Lung (tissue), 12 donors: ENCODE results near the gene TKFC. TPM values are rescaled to one million over a fixed set of nuclear protein-coding genes. Genes with fewer than 3 reads are reported as not detected.

Experiments used
- ATAC-seq: fragments of 200-7000 bp; cut with Tn5 transposase; one replicate; pipeline ENCODE4 v1.9.1; 2020; ENCODE audit warnings: moderate number of reproducible peaks; ENCODE audit not compliant: insufficient read depth, low FRiP score
- DNase-seq, 3 donors: peaks; one replicate each; pipeline ENCODE4 v3.0.0-alpha.2; 2013 to 2017
- H3K27ac ChIP-seq, 2 donors: one replicate each; pipeline ENCODE4 v1.5.1; 2013; ENCODE audit warnings: mild to moderate bottlenecking in 2 of 2, moderate library complexity in 2 of 2, control low read depth in 1 of 2, inconsistent platforms in 1 of 2, low read depth in 1 of 2, low read length in 1 of 2
- H3K27me3 ChIP-seq, 3 donors: one replicate each; pipeline ENCODE4 v1.5.1; 2013; ENCODE audit warnings: low read length in 2 of 3; ENCODE audit not compliant: control insufficient read depth in 3 of 3, insufficient read depth in 3 of 3
- H3K36me3 ChIP-seq, 4 donors: one replicate each; pipeline ENCODE4 v1.5.1; 2013; ENCODE audit warnings: low read length in 4 of 4, mild to moderate bottlenecking in 1 of 4, moderate library complexity in 1 of 4; ENCODE audit not compliant: control insufficient read depth in 4 of 4, insufficient read depth in 4 of 4
- H3K4me1 ChIP-seq, 5 donors: one replicate each; pipeline ENCODE4 v1.5.1; 2013; ENCODE audit warnings: low read length in 5 of 5, mild to moderate bottlenecking in 2 of 5, moderate library complexity in 1 of 5; ENCODE audit not compliant: control insufficient read depth in 5 of 5, insufficient read depth in 5 of 5
- H3K4me3 ChIP-seq: one replicate; pipeline ENCODE4 v1.5.1; 2013; ENCODE audit warnings: mild to moderate bottlenecking, control low read depth, moderate library complexity
- H3K9ac ChIP-seq, 2 donors: one replicate each; pipeline ENCODE4 v1.5.1; 2013; ENCODE audit warnings: low read length in 2 of 2, control low read depth in 1 of 2; ENCODE audit not compliant: insufficient read depth in 1 of 2
- H3K9me3 ChIP-seq, 4 donors: one replicate each; pipeline ENCODE4 v1.5.1; 2013; ENCODE audit warnings: low read length in 3 of 4, mild to moderate bottlenecking in 1 of 4, moderate library complexity in 1 of 4; ENCODE audit not compliant: control insufficient read depth in 4 of 4, insufficient read depth in 3 of 4
- WGBS, 2 donors: extraction: QIAGEN DNeasy Blood & Tissue Kit; methylation state at CpG; one replicate each; pipeline ENCODE4 v1.1.7; 2013; 5-methylcytosine and 5-hydroxymethylcytosine counted together
- polyA plus RNA-seq, 2 donors: library from polyadenylated mRNA; stranded (reverse); fragments of 200-250 nt; gene quantifications; one replicate each; pipeline ENCODE4 v1.2.1, GENCODE V29; 2013
- total RNA-seq, 2 donors: library from RNA; depleted of rRNA in 1 of 2; stranded (reverse); fragments of >200 nt in 1 of 2; gene quantifications; one replicate each; pipeline ENCODE4 v1.2.1, GENCODE V29; 2014 to 2021
- TF ChIP-seq, protein P1 (sequence below): IDR thresholded peaks from 2 replicates; pipeline ENCODE4 v1.5.1; 2012; ENCODE audit warnings: mild to moderate bottlenecking; ENCODE audit errors: control extremely low read depth, extremely low read depth
- donor health status: control.
- donor health status: control.
- donor health status: Bipolar disorder and iron deficiency.
- donor health status: healthy.
- donor health status: DM: yes; HTN: yes; CAD: no.

Gene TKFC
- total and polyA plus RNA-seq, 4 donors, result 35.0 to 69.2 (median 39.8) TPM

DNA sequence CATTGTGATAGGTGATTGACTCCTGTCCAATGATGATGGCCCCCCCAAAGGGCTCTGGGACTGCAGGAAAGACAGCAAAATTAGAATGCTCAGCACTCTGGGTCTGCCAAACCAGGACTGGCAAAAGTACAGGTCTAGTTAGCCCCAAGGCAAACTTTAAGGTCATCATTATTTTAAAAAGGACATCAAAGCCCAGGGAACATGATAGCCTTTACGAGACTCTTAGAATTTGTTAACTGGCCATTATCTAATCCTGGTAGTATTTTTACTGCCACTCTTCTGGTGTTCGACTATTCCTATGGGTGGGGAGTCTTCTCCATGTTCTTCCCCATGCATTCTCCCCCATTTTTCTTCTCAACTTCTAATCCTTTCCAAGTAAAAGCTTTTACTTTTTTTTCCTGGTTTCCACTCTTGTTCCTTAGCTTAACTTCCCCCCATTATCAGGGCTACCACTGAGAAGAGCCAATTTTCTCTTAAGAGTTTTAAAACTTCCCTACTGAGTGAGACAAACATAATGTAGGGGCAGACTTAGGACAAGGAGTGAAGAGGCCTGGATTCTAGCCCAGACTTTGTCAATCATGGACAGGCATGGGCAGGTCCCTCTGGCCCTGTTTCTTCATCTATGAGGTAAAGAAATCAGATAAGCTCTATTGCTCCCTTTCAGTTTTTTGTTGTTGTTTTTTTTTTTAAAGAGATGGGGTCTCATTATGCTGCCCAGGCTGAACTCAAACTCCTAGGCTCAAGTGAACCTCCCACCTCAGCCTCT is 7.2 kb upstream of the TKFC start:
- ATAC-seq (no peak), DNase-seq (no peak)
- peak overlapping the region in 1 of 2 donors; percentile 11 for H3K27ac ChIP-seq
- no peaks in the 10 kb centered on the region for H3K4me1 ChIP-seq
- no peaks in the 10 kb centered on the region for H3K9me3 ChIP-seq
- H3K36me3 ChIP-seq, result peaks cover 40 to 64% (median 57%) of the 10 kb centered on the region in 4 donors
- TF ChIP-seq, protein P1, sequence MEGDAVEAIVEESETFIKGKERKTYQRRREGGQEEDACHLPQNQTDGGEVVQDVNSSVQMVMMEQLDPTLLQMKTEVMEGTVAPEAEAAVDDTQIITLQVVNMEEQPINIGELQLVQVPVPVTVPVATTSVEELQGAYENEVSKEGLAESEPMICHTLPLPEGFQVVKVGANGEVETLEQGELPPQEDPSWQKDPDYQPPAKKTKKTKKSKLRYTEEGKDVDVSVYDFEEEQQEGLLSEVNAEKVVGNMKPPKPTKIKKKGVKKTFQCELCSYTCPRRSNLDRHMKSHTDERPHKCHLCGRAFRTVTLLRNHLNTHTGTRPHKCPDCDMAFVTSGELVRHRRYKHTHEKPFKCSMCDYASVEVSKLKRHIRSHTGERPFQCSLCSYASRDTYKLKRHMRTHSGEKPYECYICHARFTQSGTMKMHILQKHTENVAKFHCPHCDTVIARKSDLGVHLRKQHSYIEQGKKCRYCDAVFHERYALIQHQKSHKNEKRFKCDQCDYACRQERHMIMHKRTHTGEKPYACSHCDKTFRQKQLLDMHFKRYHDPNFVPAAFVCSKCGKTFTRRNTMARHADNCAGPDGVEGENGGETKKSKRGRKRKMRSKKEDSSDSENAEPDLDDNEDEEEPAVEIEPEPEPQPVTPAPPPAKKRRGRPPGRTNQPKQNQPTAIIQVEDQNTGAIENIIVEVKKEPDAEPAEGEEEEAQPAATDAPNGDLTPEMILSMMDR, result no peak
- H3K9ac ChIP-seq, result no peak overlapping the region
- WGBS, 2 donors, result 87 to 98% methylated on average over 2 of the region's 2 CpGs
- no peaks in the 10 kb centered on the region for H3K27me3 ChIP-seq
- no peak overlapping the region for H3K4me3 ChIP-seq

DNA sequence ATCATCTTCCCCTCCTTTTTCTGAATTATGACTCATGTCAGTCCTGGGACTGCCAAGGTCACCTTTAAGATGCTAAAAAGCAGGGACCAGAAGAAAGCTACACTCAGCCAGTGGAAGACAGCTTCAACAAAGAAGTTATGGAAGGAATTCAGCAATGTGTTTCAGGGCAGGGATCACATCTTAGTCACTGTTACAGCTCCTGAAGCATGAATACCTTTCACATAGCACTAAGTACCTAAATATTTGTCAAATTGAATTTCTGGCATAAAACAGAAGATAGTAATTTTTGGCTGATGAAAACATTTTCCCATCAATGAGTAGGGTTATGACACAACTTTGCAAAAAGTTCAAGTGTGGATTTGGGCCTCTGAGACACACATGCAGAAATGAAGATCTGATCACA is 5.4 kb upstream of the TKFC start:
- Histone ChIP-seq H3K9me3 (no peaks in the 10 kb centered on the region), H3K9ac (no peak overlapping the region), H3K36me3 (peaks cover 28 to 49% (median 43%) of the 10 kb centered on the region in 4 donors), H3K27ac (peak overlapping the region in 1 of 2 donors; percentile 58), H3K4me1 (peaks cover 5 to 14% (median 8%) of the 10 kb centered on the region in 5 donors), H3K4me3 (no peak overlapping the region), H3K27me3 (no peaks in the 10 kb centered on the region)
- TF ChIP-seq, protein P1, result no peak
- DNase-seq, result no peak
- ATAC-seq, result no peak

DNA sequence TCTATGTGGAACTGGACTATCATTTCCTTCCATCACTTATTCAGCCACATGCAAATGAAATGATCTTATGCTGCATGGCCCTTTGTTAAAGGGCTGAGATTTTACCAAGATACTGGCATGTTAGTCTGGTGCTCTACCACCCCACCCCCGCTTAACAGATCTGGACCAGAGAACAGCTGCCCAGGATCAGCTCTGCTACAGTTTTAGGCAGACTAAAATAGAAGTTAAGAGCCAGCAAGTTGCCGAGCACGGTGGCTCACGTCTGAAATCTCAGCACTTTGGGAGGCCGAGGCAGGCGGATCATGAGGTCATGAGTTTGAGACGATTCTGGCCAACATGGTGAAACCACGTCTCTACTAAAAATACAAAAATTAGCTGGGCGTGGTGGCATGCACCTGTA is 4.7 kb upstream of the TKFC start:
- 93% methylated on average over 9 of the region's 9 CpGs for WGBS, 2 donors
- TF ChIP-seq, protein P1, result no peak
- Histone ChIP-seq H3K27me3 (no peaks in the 10 kb centered on the region), H3K9ac (peak overlapping the region in 1 of 2 donors; percentile 4), H3K36me3 (peaks cover 23 to 42% (median 37%) of the 10 kb centered on the region in 4 donors), H3K4me1 (peaks cover 5 to 14% (median 8%) of the 10 kb centered on the region in 5 donors), H3K4me3 (no peak overlapping the region), H3K27ac (no peak overlapping the region), H3K9me3 (no peaks in the 10 kb centered on the region)
- no peak for ATAC-seq
- no peak for DNase-seq
